Liver (tissue), 3 donors: ENCODE measurements around the gene LRRC32.

Experiments used
- CTCF ChIP-seq: fragments of 150-350 bp; IDR thresholded peaks from 2 replicates; pipeline ENCODE4 v1.5.1; 2017; ENCODE audit warnings: improper control_type of control experiment, low read depth, low read length; ENCODE audit not compliant: missing input control
- FOXA1 ChIP-seq: IDR thresholded peaks from 2 replicates; pipeline ENCODE4 v1.6.1; 2016; ENCODE audit warnings: antibody characterized with exemption
- REST ChIP-seq: IDR thresholded peaks from 2 replicates; pipeline ENCODE4 v1.6.1; 2016; ENCODE audit warnings: antibody characterized with exemption, mild to moderate bottlenecking
- SP1 ChIP-seq: IDR thresholded peaks from 2 replicates; pipeline ENCODE4 v1.6.1; 2018; ENCODE audit warnings: antibody characterized with exemption, mild to moderate bottlenecking
- donor health status: healthy.
- donor health status: healthy.

- TF ChIP-seq CTCF (no peak), REST (no peak), SP1 (no peak), FOXA1 (no peak)
Measured at GRCh38 chr11:76689313-76690260, 19.0 kb upstream of the LRRC32 start.
